A549 (cell line): ENCODE results near the gene NTM.

Experiments
- BHLHE40 ChIP-seq: IDR thresholded peaks from 2 replicates; pipeline ENCODE4 v1.6.1; 2012; ENCODE audit warnings: low read depth, low read length, inconsistent platforms
- CHD2 ChIP-seq: fragments of 150-350 bp; IDR thresholded peaks from 2 replicates; pipeline ENCODE4 v1.6.1; 2014; ENCODE audit warnings: low read length; ENCODE audit not compliant: partially characterized antibody
- ESRRA ChIP-seq: fragments of 150-350 bp; IDR thresholded peaks from 2 replicates; pipeline ENCODE4 v1.6.1; 2014; ENCODE audit warnings: mild to moderate bottlenecking, low read length, borderline replicate concordance
- MAZ ChIP-seq: fragments of 150-350 bp; IDR thresholded peaks from 2 replicates; pipeline ENCODE4 v1.6.1; 2014; ENCODE audit warnings: antibody characterized with exemption, low read depth, low read length, borderline replicate concordance
- MYC ChIP-seq: IDR thresholded peaks from 2 replicates; pipeline ENCODE4 v1.6.1; 2012; ENCODE audit warnings: mild to moderate bottlenecking, inconsistent platforms, low read length, improper control_type of control experiment, borderline replicate concordance
- NFE2L2 ChIP-seq: fragments of 150-350 bp; conservative IDR thresholded peaks from 2 replicates; pipeline ENCODE4 v1.6.1; 2014; ENCODE audit warnings: low read length
- NR3C1 ChIP-seq: fragments of >200 bp; sonication (Bioruptor Twin); formaldehyde crosslinking; IDR thresholded peaks from 3 replicates; pipeline ENCODE4 v1.6.1; 2017
- POLR2AphosphoS2 ChIP-seq: conservative IDR thresholded peaks from 2 replicates; pipeline ENCODE4 v1.6.1; 2012; ENCODE audit warnings: low read length, improper control_type of control experiment, inconsistent platforms
- RAD21 ChIP-seq, 2 experiments: fragments of >200 bp in 1 of 2; sonication (Bioruptor Twin) in 1 of 2; formaldehyde crosslinking in 1 of 2; IDR thresholded peaks in 1 of 2; conservative IDR thresholded peaks in 1 of 2; 2 replicates in 1 of 2; 3 replicates in 1 of 2; pipeline ENCODE4 v1.6.1; 2012 to 2018; ENCODE audit warnings: inconsistent platforms in 1 of 2
- RCOR1 ChIP-seq: fragments of 150-350 bp; IDR thresholded peaks from 2 replicates; pipeline ENCODE4 v1.6.1; 2014; ENCODE audit warnings: antibody characterized with exemption, low read length, low read depth
- RFX5 ChIP-seq: fragments of 450-650 bp; IDR thresholded peaks from 2 replicates; pipeline ENCODE4 v1.7.1; 2014; ENCODE audit warnings: antibody characterized with exemption, mild to moderate bottlenecking, moderate library complexity
- ZC3H11A ChIP-seq: fragments of 450-650 bp; IDR thresholded peaks from 2 replicates; pipeline ENCODE4 v1.6.1; 2014; ENCODE audit warnings: antibody characterized with exemption, mild to moderate bottlenecking
- TF ChIP-seq, protein P1 (sequence below): fragments of >200 bp; sonication (Bioruptor Twin); formaldehyde crosslinking; IDR thresholded peaks from 3 replicates; pipeline ENCODE4 v1.5.1; 2016

DNA sequence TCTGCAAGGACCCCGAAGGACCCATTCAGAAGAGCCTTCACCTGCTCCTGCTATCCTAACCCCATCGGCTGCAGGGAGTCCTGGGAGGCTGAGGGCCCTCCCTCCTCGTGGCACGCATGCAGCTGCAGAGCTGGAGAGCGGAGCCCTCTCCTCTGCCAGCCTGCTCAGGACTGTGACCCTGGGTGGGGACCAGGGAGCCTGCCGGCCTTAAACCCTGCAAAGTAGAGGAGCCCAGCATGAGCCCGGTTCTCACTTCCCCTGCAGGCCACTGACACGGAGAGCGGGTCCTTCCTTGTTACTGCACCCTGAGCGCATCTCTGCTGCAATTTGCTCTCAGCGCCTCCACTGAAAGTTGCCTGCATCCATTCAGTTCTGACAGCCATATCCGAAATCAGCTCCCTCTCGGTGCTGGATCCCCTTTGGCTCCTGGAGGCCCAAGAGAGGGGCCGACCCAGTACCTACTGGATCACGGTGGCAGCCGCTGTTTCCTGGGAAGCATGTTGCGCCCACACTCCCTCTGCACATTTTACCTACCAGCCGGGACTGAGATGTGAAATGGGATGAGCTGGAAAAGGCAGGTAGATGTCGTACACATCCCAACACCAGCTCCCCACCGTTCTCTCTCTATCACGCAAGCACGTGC lies 312.1 kb downstream of the NTM start:
- no peak for TF ChIP-seq ZC3H11A
- TF ChIP-seq NR3C1 = no peak
- TF ChIP-seq ESRRA = no peak
- no peak for TF ChIP-seq CHD2
- TF ChIP-seq BHLHE40 = no peak
- no peak for TF ChIP-seq NFE2L2
- TF ChIP-seq, protein P1, sequence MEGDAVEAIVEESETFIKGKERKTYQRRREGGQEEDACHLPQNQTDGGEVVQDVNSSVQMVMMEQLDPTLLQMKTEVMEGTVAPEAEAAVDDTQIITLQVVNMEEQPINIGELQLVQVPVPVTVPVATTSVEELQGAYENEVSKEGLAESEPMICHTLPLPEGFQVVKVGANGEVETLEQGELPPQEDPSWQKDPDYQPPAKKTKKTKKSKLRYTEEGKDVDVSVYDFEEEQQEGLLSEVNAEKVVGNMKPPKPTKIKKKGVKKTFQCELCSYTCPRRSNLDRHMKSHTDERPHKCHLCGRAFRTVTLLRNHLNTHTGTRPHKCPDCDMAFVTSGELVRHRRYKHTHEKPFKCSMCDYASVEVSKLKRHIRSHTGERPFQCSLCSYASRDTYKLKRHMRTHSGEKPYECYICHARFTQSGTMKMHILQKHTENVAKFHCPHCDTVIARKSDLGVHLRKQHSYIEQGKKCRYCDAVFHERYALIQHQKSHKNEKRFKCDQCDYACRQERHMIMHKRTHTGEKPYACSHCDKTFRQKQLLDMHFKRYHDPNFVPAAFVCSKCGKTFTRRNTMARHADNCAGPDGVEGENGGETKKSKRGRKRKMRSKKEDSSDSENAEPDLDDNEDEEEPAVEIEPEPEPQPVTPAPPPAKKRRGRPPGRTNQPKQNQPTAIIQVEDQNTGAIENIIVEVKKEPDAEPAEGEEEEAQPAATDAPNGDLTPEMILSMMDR = no peak
- no peak for TF ChIP-seq RFX5
- TF ChIP-seq RCOR1 = no peak
- no peak for TF ChIP-seq MYC
- TF ChIP-seq RAD21 (conservative IDR thresholded peaks at IDR 0.05 in 1 of 2, IDR thresholded peaks at IDR 0.05 in 1 of 2) = no peak
- TF ChIP-seq POLR2AphosphoS2 = no peak
- no peak for TF ChIP-seq MAZ
